VCaP (cell line): ENCODE data around the gene PXT1.

ENCODE experiments used
- H3K27ac ChIP-seq: fragments of 450-650 bp; 2 replicates; pipeline ENCODE4 v1.5.1; 2017
- CTCF ChIP-seq: fragments of 450-650 bp; conservative IDR thresholded peaks from 2 replicates; pipeline ENCODE4 v1.5.1; 2017; ENCODE audit warnings: mild to moderate bottlenecking, moderate library complexity

PXT1 gene

DNA sequence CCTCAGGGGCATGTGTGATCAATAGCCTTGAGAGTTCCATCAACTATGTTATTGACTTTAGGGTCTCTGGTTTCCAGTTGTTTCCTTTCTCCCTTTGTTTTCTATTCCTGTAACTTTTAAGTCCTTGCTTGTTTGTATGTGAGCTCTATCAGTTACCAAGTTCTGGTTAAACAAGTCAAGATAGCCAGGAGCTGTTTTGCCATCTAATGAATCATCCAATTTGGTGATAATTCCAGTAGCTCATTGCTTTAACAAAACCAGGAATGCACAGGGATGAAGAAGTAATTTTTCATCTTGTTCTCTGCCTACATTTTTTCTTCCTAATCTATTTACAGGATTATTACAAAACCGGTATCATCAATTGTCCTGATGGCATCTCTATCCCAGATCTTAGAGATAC lies 36.6 kb upstream of the PXT1 start:
- no peak for TF ChIP-seq CTCF
- H3K27ac ChIP-seq = no peak overlapping the region

GRCh38 chr6:36478051-36478526 lies 35.4 kb upstream of the PXT1 start:
- H3K27ac ChIP-seq = no peak overlapping the region
- no peak for TF ChIP-seq CTCF

- no peak overlapping the region for H3K27ac ChIP-seq
- TF ChIP-seq CTCF = no peak
These were observed 27.3 kb upstream of the PXT1 start for GRCh38 chr6:36469946-36470345.

DNA sequence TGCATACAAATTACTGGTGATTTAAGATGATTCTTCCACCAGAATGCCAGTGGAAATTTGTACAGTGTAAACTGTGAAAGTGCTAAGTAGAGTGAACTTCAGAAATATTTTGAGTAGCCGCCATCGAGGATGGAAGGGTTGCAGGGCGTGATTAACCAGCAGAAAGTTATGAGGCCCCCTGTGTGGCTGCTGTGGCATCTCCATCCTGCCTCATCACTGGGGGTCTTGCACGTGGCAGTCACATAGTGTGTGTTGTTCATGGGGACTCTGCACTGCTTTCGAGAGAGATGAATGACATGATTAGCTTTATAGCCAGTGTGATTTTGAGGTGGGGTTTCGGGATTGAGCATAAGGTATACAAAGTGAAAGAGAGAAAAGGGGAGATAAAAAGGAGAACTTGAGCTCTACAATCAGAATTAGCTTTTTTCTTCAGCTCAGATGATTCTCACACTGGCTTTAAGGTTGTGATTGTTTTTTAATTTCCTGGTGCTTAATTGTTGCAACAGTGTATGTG lies 26.6 kb upstream of the PXT1 start:
- H3K27ac ChIP-seq = no peak overlapping the region
- TF ChIP-seq CTCF = no peak

DNA sequence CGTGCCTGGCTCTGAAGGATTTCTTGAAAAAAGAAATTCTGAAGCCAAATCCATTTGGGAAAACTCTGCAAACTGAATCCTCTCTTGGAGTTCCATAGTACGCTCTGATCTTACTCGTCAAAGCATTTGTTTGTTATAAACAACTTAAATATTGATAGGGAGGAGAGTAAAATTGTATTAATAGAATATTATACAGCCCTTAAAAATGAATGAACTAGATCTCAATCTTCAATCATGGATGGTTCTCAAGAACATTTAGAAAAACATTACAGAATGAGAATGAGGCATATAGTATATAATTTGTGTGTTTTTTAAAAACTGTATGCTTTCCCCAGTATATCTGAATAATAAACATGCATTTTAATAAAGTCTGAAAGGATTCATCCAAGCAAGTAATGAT lies 25.0 kb upstream of the PXT1 start:
- no peak overlapping the region for H3K27ac ChIP-seq
- no peak for TF ChIP-seq CTCF

DNA sequence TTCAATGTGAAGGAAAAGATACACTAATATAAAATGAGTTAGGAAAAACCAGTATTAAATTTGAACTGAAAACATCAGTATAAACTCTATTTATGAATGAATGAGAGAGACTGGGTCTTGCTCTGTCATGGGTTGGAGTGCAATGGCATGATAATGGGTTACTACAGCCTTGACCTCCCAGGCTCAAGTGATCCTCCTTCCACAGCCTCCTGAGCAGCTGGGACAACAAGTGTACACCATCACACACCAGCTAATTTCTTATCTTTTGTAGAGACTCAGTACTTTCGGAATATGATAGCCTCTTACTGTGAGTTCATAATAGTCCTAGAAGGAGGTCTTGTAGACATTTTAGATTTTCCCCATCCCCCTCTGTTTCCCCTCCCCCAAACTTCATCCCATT lies 21.6 kb upstream of the PXT1 start:
- H3K27ac ChIP-seq = no peak overlapping the region
- no peak for TF ChIP-seq CTCF

DNA sequence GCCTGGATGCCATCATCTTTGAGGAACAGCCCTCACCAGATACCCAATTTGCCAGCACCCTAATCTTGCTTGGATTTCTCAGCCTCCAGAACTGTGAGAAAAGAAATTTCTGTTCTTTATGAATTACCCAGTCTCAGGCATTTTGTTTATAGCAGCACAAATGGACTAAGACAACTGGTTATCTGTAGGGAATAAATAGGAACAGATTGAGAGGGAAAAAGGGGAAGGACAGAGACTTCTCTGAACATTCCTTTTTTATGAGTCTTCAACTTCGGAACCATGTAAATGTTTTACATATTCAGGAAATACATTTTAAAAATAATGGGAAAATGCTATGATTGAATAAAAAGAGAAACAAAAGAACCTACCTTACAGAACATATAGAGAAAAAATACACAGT lies 21.0 kb upstream of the PXT1 start:
- no peak overlapping the region for H3K27ac ChIP-seq
- no peak for TF ChIP-seq CTCF
